COLO668 (cell line): ENCODE measurements around the gene SRGAP3.

Experiments used
- DNase-seq: peaks from one replicate; lab custom pipeline; 2025; ENCODE audit not compliant: unreplicated experiment; lab: John Stamatoyannopoulos, UW

Gene SRGAP3

DNA sequence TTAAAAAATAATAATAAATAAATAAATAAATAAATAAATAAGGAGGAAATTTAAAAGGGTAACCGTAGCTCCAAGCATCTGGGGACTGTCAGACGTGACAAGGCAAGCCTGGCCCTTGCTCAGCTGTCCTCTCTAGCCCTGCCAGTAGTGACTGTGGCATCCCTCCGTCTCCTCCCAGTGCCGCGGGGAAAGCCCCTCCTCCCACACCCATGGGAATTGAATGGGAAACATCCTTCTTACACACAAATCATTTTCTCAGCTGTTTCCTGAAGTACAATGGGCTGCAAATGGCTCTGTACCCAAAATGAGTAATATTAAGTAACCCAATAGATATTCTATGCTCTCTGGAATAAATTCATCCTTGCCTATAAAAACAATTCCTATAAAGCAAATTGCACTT, 184.6 kb downstream of the SRGAP3 start:
- DNase-seq, result no peak

DNA sequence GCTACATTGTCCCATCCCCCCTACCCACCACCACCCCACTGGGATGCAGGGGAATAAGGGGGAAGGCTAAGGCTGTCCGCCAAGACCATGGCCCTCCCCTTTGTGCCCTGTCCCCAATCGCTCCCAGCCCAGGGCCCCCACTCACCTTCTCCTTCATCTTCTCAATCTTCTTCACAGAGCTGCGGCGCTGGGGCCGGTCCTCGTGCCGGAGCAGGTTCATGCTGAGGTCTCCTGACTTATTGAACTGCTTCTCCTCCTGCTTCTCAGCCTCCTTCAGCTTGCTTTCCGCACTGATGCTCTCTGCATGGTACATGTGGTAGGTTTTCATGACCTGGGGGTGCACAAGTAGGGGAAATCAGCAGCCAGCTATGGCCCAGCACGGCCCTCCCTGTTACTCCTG, 185.2 kb downstream of the SRGAP3 start:
- no peak for DNase-seq

DNA sequence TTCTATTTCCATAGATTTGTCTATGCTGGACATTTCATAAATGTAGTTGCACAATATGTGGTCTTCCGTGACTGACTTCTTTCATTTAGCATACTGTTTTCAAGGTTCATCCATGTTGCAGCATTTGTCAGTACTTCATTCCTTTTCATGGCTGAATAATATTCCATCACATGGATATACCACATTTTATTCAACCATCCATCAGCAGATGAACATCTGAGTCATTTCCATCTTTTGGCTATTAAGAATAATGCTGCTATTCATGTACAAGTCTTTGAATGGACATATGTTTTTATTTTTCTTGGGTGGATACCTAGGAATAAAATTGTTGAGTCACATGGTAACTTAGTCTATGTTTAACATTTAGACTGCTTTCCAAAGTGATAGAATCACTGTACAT, 186.9 kb downstream of the SRGAP3 start:
- no peak for DNase-seq

DNA sequence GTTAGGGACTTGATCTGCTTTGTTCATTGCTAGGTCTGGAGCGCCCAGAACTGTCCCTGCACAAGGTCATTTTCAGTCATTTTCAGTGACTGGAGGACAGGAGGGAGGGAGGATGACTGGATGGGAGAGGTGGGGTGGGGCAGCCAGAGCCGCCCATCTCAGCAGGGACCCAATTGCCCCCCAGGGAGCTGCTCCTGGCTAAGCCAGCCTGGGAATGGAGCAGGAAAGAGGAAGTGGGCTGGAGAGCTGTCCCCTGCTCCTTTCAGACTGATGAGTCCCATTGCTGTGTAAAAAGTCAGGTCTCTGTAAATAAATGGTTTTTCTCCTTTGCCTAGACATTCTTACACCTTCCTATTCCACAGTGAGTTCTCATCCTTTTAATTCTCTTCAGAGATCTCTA, 187.8 kb downstream of the SRGAP3 start:
- no peak for DNase-seq

DNA sequence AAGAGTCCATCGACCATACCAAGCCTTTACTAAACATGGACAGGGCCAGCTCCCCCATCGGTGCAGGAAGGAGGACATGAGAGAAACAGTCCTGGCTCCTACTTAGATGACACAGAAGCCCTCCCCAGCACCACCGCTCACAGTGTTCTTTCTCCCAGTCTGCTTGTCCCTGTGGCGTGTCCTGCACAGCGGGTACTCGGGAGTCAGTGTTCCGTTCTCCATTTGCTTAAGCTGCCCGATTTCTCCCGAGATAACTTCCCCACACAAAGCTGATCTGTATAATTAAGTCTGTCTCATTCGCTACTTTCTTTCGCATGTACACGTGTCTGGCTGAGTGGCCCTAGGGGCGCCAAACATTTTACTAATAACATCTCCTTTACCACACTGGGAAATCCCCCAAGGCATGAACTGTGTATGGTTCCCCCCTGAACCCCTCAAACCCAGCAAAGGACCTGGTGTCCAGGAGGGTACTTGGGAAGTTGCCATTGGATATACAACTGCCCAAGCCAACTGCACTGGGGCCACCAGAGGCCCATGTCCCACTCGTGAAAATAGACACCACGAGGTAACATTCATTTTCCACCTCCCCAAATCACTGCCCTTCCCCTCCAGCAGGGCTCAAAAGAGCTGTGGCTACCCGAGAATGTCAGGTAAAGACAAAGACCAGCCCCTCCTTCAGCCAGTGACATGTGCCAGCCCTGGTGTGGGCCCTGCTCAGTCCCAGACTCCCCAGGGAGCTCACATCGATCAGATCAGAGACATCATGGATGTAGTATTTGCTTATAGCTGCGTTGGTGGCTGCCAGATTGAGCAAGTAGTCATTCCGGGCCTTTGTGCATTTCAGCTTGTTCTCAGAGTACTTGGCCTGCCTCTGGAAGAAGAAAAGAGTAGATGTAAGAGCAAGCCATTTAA, 189.7 kb downstream of the SRGAP3 start:
- DNase-seq, result no peak

DNA sequence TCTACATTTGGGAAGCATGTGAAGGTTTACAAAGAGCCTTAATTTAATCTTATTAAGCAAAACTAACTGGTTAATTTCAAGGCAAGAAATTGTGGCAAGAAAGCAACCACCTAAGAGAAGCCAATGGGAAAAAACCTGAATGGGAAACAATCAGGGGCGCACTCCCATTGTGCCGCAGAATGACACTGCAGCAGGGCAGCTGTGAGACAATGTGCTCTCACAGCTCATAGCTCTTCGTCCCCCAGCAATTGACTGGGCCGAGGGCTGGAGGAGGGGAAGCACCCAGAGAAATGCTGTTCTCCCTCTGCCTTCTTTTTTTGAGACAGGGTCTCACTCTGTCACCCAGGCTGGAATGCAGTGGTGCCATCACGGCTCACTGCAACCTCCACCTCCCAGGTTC, 192.9 kb downstream of the SRGAP3 start:
- no peak for DNase-seq

DNA sequence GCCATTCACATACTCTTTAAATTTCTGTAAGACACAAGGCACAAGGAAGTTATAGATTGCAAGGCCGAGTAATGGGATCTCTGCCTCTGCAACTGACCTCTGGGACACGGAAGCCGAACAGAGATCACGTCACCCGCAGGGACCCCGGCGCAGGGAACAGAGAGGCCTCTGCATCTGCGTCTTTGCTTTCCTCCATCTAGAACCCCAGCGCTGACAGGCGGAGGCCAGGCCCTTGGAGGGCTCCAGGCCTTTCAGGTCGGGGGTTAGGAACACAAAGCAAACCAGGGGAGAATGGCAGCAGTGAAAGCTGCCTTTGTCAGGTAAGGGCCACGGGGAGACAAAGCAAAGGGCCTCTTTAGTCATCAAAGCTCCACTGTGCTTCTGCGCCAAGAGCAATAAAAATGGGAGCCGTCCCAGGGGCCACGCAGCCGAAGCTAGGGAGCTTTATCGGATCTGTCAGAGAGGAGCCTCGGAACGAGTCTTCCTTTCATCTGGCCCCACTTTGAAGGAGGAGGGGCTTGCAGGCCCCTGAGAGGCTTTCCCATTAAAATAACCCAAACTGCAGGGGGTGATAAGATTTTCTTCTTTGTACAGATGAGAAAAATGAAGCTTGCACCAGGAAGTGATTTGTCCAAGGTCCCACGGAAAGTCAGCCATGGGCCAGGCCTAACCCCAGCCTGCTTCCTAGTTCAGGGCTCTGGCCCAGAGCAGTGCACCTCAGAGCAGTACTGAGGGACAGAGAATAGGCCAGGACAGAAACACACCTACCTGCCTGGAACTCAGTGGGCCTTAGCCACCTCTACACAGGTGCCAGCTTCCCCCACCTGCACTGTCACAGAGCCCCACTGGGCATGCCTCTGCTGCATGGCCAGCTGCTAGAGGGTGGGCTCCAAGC, 201.7 kb downstream of the SRGAP3 start:
- DNase-seq, result no peak

DNA sequence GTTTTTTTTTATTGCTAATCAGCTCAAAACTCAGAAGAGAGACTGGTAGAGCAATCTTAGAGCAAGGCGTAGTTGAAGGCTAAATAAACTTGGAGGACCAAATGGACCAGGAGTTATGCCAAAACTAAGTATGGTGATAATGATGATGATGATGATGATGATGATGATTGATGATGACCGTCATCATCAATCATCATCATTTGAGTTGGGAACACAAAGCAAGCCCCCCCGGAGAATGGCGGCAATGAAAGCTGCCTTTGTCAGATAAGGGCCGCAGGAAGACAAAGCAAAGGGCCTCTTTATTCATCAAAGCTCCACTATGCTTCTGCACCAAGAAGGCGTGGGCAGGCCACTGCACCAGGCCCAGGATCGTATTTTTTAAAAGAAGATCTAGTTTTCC, 204.1 kb downstream of the SRGAP3 start:
- DNase-seq, result no peak

DNA sequence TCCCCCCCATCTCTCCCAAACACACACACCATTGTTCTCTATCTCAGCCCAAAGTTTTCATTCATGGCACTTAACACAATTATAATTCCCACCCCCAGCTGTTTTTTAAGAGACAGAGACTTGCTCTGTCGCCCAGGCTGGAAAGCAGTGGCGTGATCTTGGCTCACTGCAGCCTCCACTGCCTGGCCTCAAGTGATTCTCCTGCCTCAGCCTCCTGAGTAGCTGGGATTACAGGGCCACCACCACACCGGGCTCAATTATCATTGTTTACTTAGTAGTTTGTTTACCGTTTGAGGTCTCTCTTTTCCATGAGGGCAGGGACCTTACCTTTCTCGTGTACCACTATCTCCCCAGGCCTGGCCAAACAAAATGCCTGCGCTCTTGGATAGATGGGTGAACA, 206.4 kb downstream of the SRGAP3 start:
- DNase-seq, result no peak

DNA sequence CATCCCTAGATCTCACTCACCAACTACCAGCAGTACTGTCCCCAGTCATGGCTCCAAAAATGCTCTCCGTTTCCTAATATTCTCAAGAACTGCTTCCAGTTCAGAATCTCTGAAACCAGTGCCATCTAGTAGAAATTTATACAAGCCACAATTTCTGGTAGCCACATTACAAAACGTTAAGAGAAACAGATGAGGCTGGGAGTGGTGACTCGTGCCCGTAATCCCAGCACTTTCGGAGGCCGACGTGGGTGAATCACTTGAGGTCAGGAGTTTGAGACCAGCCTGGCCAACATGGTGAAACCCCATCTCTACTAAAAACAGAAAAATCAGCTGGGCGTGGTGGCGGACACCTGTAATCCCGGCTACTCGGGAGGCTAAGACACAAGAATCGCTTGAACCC, 207.8 kb downstream of the SRGAP3 start:
- DNase-seq, result no peak

DNA sequence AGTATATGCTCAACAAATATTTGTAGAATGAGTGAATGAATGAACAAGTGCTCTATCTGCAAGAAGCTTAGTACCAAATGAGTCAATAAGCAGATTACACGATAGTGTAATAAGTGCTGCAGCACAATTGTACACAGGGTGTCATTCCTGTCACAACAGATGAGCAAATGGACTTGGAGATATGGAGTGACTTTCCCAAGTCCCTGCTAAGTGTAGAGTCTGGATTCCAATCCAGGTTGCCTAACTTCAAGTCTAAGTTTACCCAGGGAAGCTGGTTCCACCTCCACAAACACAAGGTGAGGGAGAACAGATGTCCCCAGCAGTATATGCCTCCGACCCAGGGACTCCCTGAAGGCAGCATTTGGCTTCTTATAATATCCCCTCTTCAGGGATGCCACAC, 208.4 kb downstream of the SRGAP3 start:
- DNase-seq, result no peak

DNA sequence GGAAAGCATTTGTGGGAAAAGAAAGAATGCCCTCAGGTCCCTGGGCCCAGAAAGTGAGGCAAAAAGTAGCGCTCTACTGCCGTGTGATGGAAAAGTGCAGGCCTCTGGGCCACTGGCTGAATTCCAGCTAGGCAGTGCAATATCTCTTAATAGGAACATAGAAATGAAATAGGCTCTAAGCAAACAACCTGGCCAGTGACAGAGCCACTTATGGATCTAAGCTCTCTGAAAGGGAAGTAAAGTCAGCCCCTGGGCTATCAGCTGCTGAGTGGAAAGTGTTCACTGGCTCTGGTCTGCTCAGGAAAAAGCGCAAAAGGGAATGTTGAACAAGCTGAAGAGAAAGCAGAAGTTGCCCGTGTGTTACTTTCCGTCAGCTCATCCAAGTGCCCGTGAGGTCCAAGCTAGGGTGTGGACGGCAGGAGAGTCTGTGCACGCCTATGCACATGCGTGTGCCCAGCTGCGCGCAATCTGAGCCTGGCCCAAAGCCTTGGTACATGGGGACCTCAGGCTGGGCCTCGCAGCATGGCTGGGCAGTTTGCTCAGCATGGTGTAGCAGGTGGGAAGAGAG, 212.2 kb downstream of the SRGAP3 start:
- DNase-seq, result no peak

DNA sequence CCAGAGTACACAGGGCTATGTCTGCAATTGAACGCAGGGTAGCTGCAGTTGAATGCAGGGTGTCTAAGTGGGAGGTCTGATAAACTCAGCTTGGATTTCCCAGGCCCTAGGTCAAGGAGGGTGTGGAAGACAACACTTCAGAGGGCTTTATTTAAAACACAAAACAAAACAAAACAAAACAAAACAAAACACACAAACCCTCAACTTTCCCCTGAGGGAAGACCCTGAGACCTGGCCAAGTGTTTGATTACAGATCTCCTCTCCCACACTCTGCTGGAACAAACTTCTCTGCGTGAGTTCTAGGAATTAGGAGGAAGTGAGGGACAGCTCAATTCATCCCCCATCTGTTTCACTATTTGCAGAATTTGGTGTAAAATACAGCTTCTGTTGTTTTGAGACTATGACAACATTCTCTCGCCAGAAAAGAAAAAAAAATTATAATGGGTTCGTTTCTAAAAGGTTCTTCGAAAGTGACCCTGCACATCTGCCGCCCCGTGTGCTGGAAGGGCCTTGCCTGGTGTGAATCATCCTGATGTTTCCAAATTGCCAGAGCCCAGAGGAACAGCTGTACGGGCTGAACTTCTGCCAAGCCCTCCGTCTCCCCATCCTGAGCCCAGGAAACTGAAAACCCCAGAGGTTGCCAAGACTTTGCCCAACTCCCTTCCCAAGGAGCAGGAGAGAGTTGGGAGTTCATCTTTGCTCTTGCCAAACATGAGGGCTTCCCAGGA, 212.9 kb downstream of the SRGAP3 start:
- DNase-seq, result no peak

DNA sequence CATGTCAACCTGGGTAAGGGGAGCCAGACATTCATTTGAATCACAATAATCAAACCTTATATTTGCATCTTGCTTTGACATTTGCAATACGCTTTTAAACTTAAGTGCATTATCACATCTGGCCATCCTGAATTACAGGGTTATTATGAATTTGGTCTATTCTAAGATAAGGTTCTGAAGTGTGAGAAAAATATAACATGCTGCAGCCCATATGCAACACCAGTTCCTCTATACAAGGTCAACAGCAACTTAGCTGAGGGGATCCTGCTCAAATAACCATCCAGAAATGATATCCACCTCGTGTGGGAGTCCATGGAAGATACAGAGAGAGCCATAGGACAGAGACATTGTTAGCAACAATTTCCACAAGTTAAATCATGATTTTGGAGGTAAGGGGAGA, 213.5 kb downstream of the SRGAP3 start:
- no peak for DNase-seq

DNA sequence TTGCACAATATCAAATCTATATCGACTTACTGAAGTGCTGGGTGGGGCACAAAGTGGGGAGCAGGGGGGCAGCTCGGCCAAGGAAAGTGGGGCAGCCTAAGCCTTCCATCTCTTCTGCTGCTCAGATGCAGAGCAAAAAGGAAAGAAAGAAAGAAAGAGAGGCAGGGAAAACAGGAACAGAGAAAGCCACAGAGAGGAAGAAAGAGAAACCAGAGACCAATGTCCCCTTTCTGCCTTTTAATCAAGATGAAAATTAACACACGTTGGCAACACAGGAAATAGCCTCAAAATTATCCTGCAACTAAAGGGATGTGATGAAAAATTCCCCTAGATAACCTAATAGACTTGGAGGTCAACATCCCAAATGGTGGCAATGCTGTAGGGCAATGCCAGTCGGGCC, 214.0 kb downstream of the SRGAP3 start:
- no peak for DNase-seq

DNA sequence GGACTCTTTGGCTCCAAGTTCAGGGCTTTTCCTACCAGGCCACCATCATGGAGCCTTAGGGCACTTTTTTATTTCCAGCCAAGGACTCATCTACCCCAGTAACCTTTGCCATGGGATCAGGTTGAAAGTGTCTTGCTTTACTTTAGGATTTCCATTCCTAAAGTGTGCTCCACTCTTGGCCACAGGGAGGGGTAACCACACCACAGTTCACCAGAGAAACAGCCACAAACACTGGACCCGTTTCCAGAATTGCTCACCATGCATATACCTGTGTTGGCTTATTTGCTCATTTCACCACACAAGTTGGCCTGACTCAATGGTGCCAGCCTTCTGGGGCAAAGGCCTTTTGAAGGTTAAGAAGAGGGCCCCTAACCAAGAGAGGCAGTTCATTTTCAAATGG, 215.6 kb downstream of the SRGAP3 start:
- no peak for DNase-seq

DNA sequence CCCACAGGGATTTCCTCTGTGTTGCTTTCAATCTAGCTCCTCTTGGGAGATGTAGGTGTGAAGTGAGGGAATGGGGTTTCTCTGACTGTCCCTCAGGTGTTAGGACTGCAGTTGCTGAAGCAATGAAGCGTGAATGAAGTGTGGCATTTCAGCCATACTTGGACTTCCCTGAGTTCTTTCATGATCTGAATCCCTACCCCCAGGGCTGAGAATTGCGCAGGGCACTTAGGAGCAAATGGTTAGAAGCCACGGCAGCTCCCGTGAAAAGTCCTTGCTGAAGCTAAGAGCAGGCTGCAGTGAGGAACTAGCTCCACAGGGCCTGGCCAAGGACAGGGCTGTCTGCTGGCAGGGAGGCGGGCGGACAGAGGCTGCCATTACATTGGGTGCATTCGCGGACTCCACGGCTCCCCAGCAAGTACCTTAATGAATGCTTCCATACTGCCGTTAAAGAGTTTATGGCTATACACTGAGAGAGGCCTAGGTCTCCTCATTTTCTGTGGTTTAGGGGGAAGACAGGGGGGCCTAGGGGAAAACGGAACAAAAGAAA, 217.1 kb downstream of the SRGAP3 start:
- no peak for DNase-seq

DNA sequence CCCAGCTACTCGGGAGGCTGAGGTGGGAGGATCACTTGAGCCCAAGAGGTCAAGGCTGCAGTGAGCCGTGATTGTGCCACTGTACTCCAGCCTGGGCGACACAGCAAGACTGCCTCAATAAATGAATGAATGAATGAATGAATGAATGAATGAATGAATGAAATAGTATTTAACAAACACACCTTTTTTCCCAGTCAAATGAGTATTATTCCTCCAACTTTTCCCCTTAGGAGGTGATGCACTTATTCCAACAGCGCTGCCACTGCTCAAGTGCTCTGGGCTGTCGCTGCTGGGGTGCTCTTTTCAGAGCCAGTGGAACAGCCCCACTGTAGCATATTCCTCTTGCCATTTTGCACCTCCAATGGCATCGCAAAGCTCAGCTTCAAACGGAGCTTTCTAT, 219.4 kb downstream of the SRGAP3 start:
- DNase-seq, result no peak

DNA sequence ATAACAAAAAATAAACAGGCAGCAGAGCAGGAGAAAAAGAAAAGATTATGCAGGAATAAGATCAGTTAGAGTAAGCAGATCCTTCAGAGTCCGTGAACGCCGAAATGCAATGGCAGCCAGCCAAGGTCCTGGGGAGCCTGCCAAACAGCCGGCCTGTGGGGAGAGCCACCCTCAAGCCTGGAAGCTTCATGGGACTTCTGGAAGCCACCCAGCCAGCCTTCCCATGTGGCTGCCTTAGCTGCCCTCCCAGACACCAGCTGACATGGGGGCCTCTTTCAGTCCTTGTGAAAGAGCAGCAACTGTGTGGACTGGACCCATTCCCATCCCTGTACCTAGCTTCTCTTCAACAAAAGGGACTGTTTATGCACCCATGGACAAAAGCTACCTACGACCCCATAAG, 221.3 kb downstream of the SRGAP3 start:
- no peak for DNase-seq

DNA sequence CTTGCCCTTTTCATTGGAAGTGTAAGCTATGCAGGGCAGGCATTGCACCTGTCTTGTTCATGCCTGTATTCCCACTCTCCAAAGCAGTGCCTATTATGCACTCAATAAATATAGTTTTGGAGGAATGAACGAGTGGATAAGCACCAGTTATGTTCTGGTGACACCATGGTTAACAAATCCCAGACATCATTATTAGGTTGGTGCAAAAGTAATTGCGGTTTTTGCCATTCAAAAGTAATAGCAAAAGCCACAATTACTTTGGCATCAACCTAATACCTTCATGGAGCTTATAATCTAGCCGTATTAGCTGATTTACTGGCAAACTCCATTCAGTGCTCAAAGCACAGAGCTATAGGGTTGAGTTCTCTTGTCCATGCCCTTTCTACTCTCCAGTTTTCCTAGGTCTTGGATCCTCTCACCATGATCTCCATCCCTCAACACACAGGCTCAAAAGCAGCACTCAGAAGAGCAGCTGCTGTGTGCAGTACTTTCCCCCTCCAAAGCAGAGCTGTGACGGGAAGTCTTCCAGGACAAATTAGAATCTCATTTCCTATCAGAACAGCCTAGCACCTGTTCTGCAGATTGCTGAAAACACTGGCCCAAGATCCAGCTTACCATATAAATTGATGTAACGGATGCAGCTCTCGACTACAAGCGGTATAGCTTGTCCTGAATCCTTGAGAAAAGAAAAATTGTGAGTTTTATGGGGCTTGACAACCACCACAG, 223.0 kb downstream of the SRGAP3 start:
- DNase-seq, result no peak
